GM23338 (cell line): ENCODE data around the gene DHRSX. TPM values are rescaled to one million over a fixed set of nuclear protein-coding genes. Genes with fewer than 3 reads are reported as not detected.
A peak's percentile ranks its signal among the peaks of the same experiment; 100 is the strongest.
"Not testable (repeated sequence)": the region's sequence is repeated elsewhere in the genome, so short reads cannot be mapped to it uniquely, and the experiment has no call there.

ENCODE experiments used
- ATAC-seq: fragments of 200-7000 bp; cut with Tn5 transposase; 3 replicates; pipeline ENCODE4 v1.9.1; 2020
- DNase-seq: peaks from one replicate; pipeline ENCODE4 v3.0.0-alpha.2; 2015; ENCODE audit warnings: low spot score
- H2AFZ ChIP-seq: fragments of 200-600 bp; sonication (generic); 2 replicates; pipeline ENCODE4 v1.8.0; 2016; ENCODE audit warnings: antibody characterized with exemption, mild to moderate bottlenecking, moderate library complexity
- H3F3A ChIP-seq: fragments of 200-600 bp; sonication (generic); replicated peaks from 2 replicates; pipeline ENCODE4 v1.8.0; 2017; ENCODE audit warnings: antibody characterized with exemption, mixed run types, low read depth
- H3K27ac ChIP-seq: fragments of 200-600 bp; sonication (generic); 2 replicates; pipeline ENCODE4 v1.6.1; 2016; ENCODE audit warnings: low read depth
- H3K27me3 ChIP-seq: fragments of 200-600 bp; sonication (generic); 2 replicates; pipeline ENCODE4 v1.8.0; 2016; ENCODE audit warnings: mild to moderate bottlenecking, mixed run types, moderate library complexity; ENCODE audit not compliant: insufficient read depth
- H3K36me3 ChIP-seq: fragments of 200-600 bp; sonication (generic); 2 replicates; pipeline ENCODE4 v1.8.0; 2016; ENCODE audit warnings: mild to moderate bottlenecking; ENCODE audit not compliant: insufficient read depth
- H3K4me1 ChIP-seq: fragments of 200-600 bp; sonication (generic); 2 replicates; pipeline ENCODE4 v1.8.0; 2016; ENCODE audit warnings: mild to moderate bottlenecking, moderate library complexity; ENCODE audit not compliant: insufficient read depth
- H3K4me2 ChIP-seq: fragments of 200-600 bp; sonication (generic); 2 replicates; pipeline ENCODE4 v1.7.1; 2017; ENCODE audit warnings: mixed run types
- H3K4me3 ChIP-seq: fragments of 200-600 bp; sonication (generic); 2 replicates; pipeline ENCODE4 v1.6.1; 2016; ENCODE audit warnings: mixed run types
- H3K79me2 ChIP-seq: fragments of 200-600 bp; sonication (generic); replicated peaks from 2 replicates; pipeline ENCODE4 v1.8.0; 2017; ENCODE audit warnings: mild to moderate bottlenecking; ENCODE audit not compliant: insufficient read depth
- H3K9me2 ChIP-seq: fragments of 200-600 bp; sonication (generic); 2 replicates; pipeline ENCODE4 v1.8.0; 2017; ENCODE audit not compliant: insufficient read depth
- H4K20me1 ChIP-seq: fragments of 200-600 bp; sonication (generic); replicated peaks from 2 replicates; pipeline ENCODE4 v1.8.0; 2017; ENCODE audit warnings: mild to moderate bottlenecking; ENCODE audit not compliant: insufficient read depth
- H3K27ac Mint-ChIP-seq: 2 replicates; pipeline ENCODE4 v1.8.0; 2020; ENCODE audit warnings: inconsistent platforms, mild to moderate bottlenecking, moderate library complexity, mixed read lengths
- H3K27me3 Mint-ChIP-seq: 3 replicates; pipeline ENCODE4 v1.8.0; 2022; ENCODE audit warnings: low read depth, mild to moderate bottlenecking, moderate library complexity, mixed read lengths, inconsistent platforms; ENCODE audit not compliant: insufficient read depth, poor library complexity
- H3K36me3 Mint-ChIP-seq: 3 replicates; pipeline ENCODE4 v1.8.0; 2021; ENCODE audit warnings: low read depth, mild to moderate bottlenecking, inconsistent platforms, moderate library complexity, mixed read lengths
- H3K4me1 Mint-ChIP-seq: 3 replicates; pipeline ENCODE4 v1.8.0; 2020; ENCODE audit warnings: mild to moderate bottlenecking, inconsistent platforms, mixed read lengths
- H3K4me3 Mint-ChIP-seq: 3 replicates; pipeline ENCODE4 v1.8.0; 2021; ENCODE audit warnings: moderate library complexity, mild to moderate bottlenecking, inconsistent platforms, mixed read lengths
- H3K9me3 Mint-ChIP-seq: 3 replicates; pipeline ENCODE4 v1.8.0; 2020; ENCODE audit warnings: moderate library complexity, mild to moderate bottlenecking, inconsistent platforms, mixed read lengths
- POLR2AphosphoS5 ChIP-seq: IDR thresholded peaks from 2 replicates; pipeline ENCODE4 v1.6.1; 2016; ENCODE audit warnings: antibody characterized with exemption, low read depth
- ZNF331 ChIP-seq: fragments of 250-450 bp; sonication (Bioruptor Pico); IDR thresholded peaks from 2 replicates; pipeline ENCODE4 v1.5.0; 2020; ENCODE audit warnings: low read depth, mild to moderate bottlenecking, moderate library complexity
- ZNF462 ChIP-seq: fragments of 250-450 bp; sonication (Bioruptor Pico); IDR thresholded peaks from 2 replicates; pipeline ENCODE4 v1.5.0; 2020; ENCODE audit warnings: mild to moderate bottlenecking, moderate library complexity
- polyA plus RNA-seq: library from polyadenylated mRNA; unstranded; fragments of >200 nt; fragmentation: Nextera tagmentation; extraction: Ambion mirVana; gene quantifications from 2 replicates; pipeline ENCODE4 v1.2.1, GENCODE V29; 2016
- total RNA-seq: library from RNA; depleted of rRNA; stranded (reverse); fragments of >200 nt; shearing (Covaris generic); gene quantifications from 2 replicates; pipeline ENCODE4 v1.2.3, GENCODE V29; 2014

The DHRSX gene
- total and polyA plus RNA-seq, 2 experiments from 2014 or later, result 33.9 to 43.0 TPM

GRCh38 chrX:2461711-2462016 lies 39.1 kb downstream of the DHRSX start (continued):
- TF ChIP-seq ZNF331 (CRISPR knock-in tag) (no peak), POLR2AphosphoS5 (no peak), ZNF462 (CRISPR knock-in tag) (no peak)

- H4K20me1 ChIP-seq, H3K4me1 ChIP-seq, H3K4me2 ChIP-seq, H2AFZ ChIP-seq, DNase-seq, ATAC-seq, H3K4me3 ChIP-seq, H3K27me3 ChIP-seq, H3K36me3 ChIP-seq, H3K9me2 ChIP-seq, H3K4me3 Mint-ChIP-seq, H3K27ac Mint-ChIP-seq: not testable (repeated sequence)
- Mint-ChIP-seq H3K9me3 (peaks cover 48% of the 10 kb centered on the region), H3K27me3 (peaks cover 22% of the 10 kb centered on the region), H3K36me3 (peaks cover 68% of the 10 kb centered on the region), H3K4me1 (peaks cover 25% of the 10 kb centered on the region)
- Histone ChIP-seq H3F3A (0 out of 2 replicates have a peak, but pooled peaks cover 11% of the 10 kb centered on the region), H3K27ac (peak overlapping the region; percentile 82; the same call in 1 of the 2 replicates), H3K79me2 (peaks cover 86% of the 10 kb centered on the region)
Observed at GRCh38 chrX:2460821-2461710, 39.7 kb downstream of the DHRSX start.

- peaks cover 86% of the 10 kb centered on the region for H3K79me2 ChIP-seq
- ATAC-seq, H3K27me3 ChIP-seq, H3K36me3 ChIP-seq, H3K4me3 Mint-ChIP-seq, H3F3A ChIP-seq, DNase-seq, H4K20me1 ChIP-seq, H2AFZ ChIP-seq, H3K4me1 ChIP-seq, H3K9me2 ChIP-seq, H3K4me3 ChIP-seq, H3K4me2 ChIP-seq: not testable (repeated sequence)
- Mint-ChIP-seq H3K27ac (peak overlapping the region; percentile 51; the same call in 1 of the 2 replicates), H3K9me3 (peaks cover 38% of the 10 kb centered on the region), H3K4me1 (peaks cover 27% of the 10 kb centered on the region), H3K36me3 (peaks cover 58% of the 10 kb centered on the region), H3K27me3 (peaks cover 25% of the 10 kb centered on the region)
- 0 out of 2 replicates have a peak overlapping the region, but pooled peaks have one; percentile 39 for H3K27ac ChIP-seq
Observed at GRCh38 chrX:2460048-2460447, 40.7 kb downstream of the DHRSX start.
